H1 (cell line): ENCODE data around the gene ARPC2. TPM values are rescaled to one million over a fixed set of nuclear protein-coding genes. Genes with fewer than 3 reads are reported as not detected.

Experiments used
- CTCF ChIA-PET: fragments of 300-600 bp; sonication (Branson Sonifier 250); formaldehyde crosslinking; loops from one replicate; lab custom pipeline; 2021; ENCODE audit not compliant: partially characterized antibody; lab: Charles Lee
- POLR2A ChIA-PET: fragments of 300-600 bp; sonication (Branson Sonifier 250); formaldehyde crosslinking; loops from one replicate; lab custom pipeline; 2021; ENCODE audit warnings: inconsistent platforms; ENCODE audit not compliant: partially characterized antibody; lab: Charles Lee
- DNase-seq, 2 experiments: peaks; one replicate each; pipeline versions ENCODE4 v3.0.0 to v3.0.0-alpha.2; 2010 to 2022; ENCODE audit warnings: low spot score in 2 of 2, low read depth in 1 of 2, mixed read lengths in 1 of 2
- FAIRE-seq: peaks from 2 replicates; lab custom pipeline; 2011; peaks lifted over from hg19 to GRCh38; lab: Jason Lieb, UNC
- H2AFZ ChIP-seq: 2 replicates; pipeline ENCODE4 v1.8.1; 2012; ENCODE audit warnings: low read length, inconsistent platforms
- H2AK5ac ChIP-seq: 2 replicates; pipeline ENCODE4 v1.6.1; 2013; ENCODE audit warnings: low read depth, low read length
- H2BK120ac ChIP-seq: replicated peaks from 2 replicates; pipeline ENCODE3; 2013; ENCODE audit warnings: low read depth, low read length, inconsistent platforms
- H2BK12ac ChIP-seq: 2 replicates; pipeline ENCODE4 v1.6.1; 2013; ENCODE audit warnings: low read depth, low read length
- H2BK15ac ChIP-seq: 2 replicates; pipeline ENCODE4 v1.6.1; 2013; ENCODE audit warnings: low read length
- H2BK20ac ChIP-seq: 2 replicates; pipeline ENCODE4 v1.6.1; 2013; ENCODE audit warnings: low read length
- H2BK5ac ChIP-seq: 2 replicates; pipeline ENCODE4 v1.6.1; 2013; ENCODE audit warnings: low read depth, low read length
- H3K14ac ChIP-seq: 2 replicates; pipeline ENCODE4 v1.6.1; 2013; ENCODE audit warnings: inconsistent platforms; ENCODE audit not compliant: insufficient read length
- H3K18ac ChIP-seq: 2 replicates; pipeline ENCODE4 v1.6.1; 2013; ENCODE audit warnings: low read length; ENCODE audit errors: extremely low read depth
- H3K23ac ChIP-seq: 2 replicates; pipeline ENCODE4 v1.6.1; 2013; ENCODE audit warnings: inconsistent platforms; ENCODE audit not compliant: insufficient read length
- H3K23me2 ChIP-seq: 2 replicates; pipeline ENCODE4 v1.6.1; 2013; ENCODE audit warnings: low read depth, low read length
- H3K27ac ChIP-seq: 2 replicates; pipeline ENCODE4 v1.6.1; 2011; ENCODE audit warnings: low read depth, low read length, inconsistent platforms
- H3K27me3 ChIP-seq, 4 experiments: replicated peaks in 1 of 4; 1 replicate in 1 of 4; 2 replicates in 3 of 4; pipeline versions ENCODE4 v1.6.1 to v1.8.1; 2011 to 2013; ENCODE audit warnings: low read length in 3 of 4, mild to moderate bottlenecking in 3 of 4, inconsistent platforms in 2 of 4, mixed read lengths in 2 of 4, moderate library complexity in 1 of 4; ENCODE audit not compliant: control insufficient read depth in 3 of 4, insufficient read depth in 3 of 4; ENCODE audit errors: extremely low read depth in 1 of 4
- H3K36me3 ChIP-seq, 4 experiments: 2 replicates each; pipeline versions ENCODE4 v1.6.1 to v1.8.1; 2011 to 2013; ENCODE audit warnings: mild to moderate bottlenecking in 4 of 4, low read length in 3 of 4, moderate library complexity in 2 of 4, control low read depth in 1 of 4, inconsistent platforms in 1 of 4; ENCODE audit not compliant: insufficient read depth in 4 of 4, control insufficient read depth in 2 of 4
- H3K4ac ChIP-seq: replicated peaks from 2 replicates; pipeline ENCODE3; 2013; ENCODE audit warnings: low read length, low read depth, mixed read lengths, inconsistent platforms; ENCODE audit not compliant: insufficient read length
- H3K4me1 ChIP-seq, 4 experiments: replicated peaks in 1 of 4; 1 replicate in 1 of 4; 2 replicates in 3 of 4; pipeline versions ENCODE4 v1.6.1 to v1.8.1; 2011 to 2013; ENCODE audit warnings: low read length in 3 of 4, inconsistent platforms in 2 of 4, mixed read lengths in 1 of 4; ENCODE audit not compliant: insufficient read depth in 4 of 4, control insufficient read depth in 3 of 4
- H3K4me2 ChIP-seq, 2 experiments: 2 replicates each; pipeline versions ENCODE4 v1.6.1 to v1.8.1; 2011 to 2013; ENCODE audit warnings: low read depth in 2 of 2, low read length in 2 of 2, control low read depth in 1 of 2, inconsistent platforms in 1 of 2, mild to moderate bottlenecking in 1 of 2; ENCODE audit not compliant: insufficient read depth in 1 of 2
- H3K4me3 ChIP-seq, 4 experiments: fragments of 200-600, 300-600 bp in 1 of 4; sonication (generic), shearing (Covaris generic), sonication (Bioruptor Twin) in 1 of 4; 2 replicates each; pipeline versions ENCODE4 v1.5.1 to v1.8.1; 2011 to 2016; ENCODE audit warnings: low read length in 4 of 4, low read depth in 3 of 4, control low read depth in 2 of 4, inconsistent platforms in 2 of 4, mild to moderate bottlenecking in 2 of 4, mixed read lengths in 1 of 4, moderate library complexity in 1 of 4; ENCODE audit not compliant: insufficient read depth in 2 of 4; ENCODE audit errors: extremely low read depth in 1 of 4
- H3K56ac ChIP-seq: replicated peaks from 2 replicates; pipeline ENCODE3; 2013; ENCODE audit warnings: low read depth, mild to moderate bottlenecking, mixed read lengths, low read length, inconsistent platforms; ENCODE audit not compliant: insufficient read length
- H3K79me1 ChIP-seq: 2 replicates; pipeline ENCODE4 v1.6.1; 2013; ENCODE audit warnings: low read depth, low read length, control low read depth
- H3K79me2 ChIP-seq, 2 experiments: 2 replicates each; pipeline versions ENCODE4 v1.6.1 to v1.8.1; 2012 to 2013; ENCODE audit warnings: low read length in 2 of 2, mild to moderate bottlenecking in 2 of 2, inconsistent platforms in 1 of 2; ENCODE audit not compliant: insufficient read depth in 2 of 2, control insufficient read depth in 1 of 2
- H3K9ac ChIP-seq, 4 experiments: replicated peaks in 1 of 4; 1 replicate in 1 of 4; 2 replicates in 3 of 4; pipeline versions ENCODE4 v1.6.1 to v1.8.1; 2011 to 2013; ENCODE audit warnings: low read depth in 3 of 4, low read length in 3 of 4, control low read depth in 2 of 4, mild to moderate bottlenecking in 2 of 4, moderate library complexity in 2 of 4, inconsistent platforms in 1 of 4; ENCODE audit errors: extremely low read depth in 1 of 4
- H3K9me3 ChIP-seq, 2 experiments: 2 replicates each; pipeline versions ENCODE4 v1.6.1 to v1.8.1; 2012 to 2013; ENCODE audit warnings: mild to moderate bottlenecking in 2 of 2, moderate library complexity in 2 of 2, control low read depth in 1 of 2, inconsistent platforms in 1 of 2, low read depth in 1 of 2, low read length in 1 of 2, mixed read lengths in 1 of 2; ENCODE audit not compliant: insufficient read depth in 2 of 2
- H4K20me1 ChIP-seq, 2 experiments: replicated peaks in 1 of 2; 2 replicates each; pipeline versions ENCODE3 to v1.8.1; 2011 to 2013; ENCODE audit warnings: inconsistent platforms in 2 of 2, low read length in 2 of 2, mild to moderate bottlenecking in 1 of 2; ENCODE audit not compliant: insufficient read depth in 2 of 2, control insufficient read depth in 1 of 2
- H4K5ac ChIP-seq: 2 replicates; pipeline ENCODE4 v1.6.1; 2013; ENCODE audit warnings: low read length, low read depth, mixed read lengths, inconsistent platforms; ENCODE audit not compliant: insufficient read length
- H4K8ac ChIP-seq: 2 replicates; pipeline ENCODE4 v1.8.0; 2013; ENCODE audit warnings: mild to moderate bottlenecking, moderate library complexity, low read length, inconsistent platforms; ENCODE audit not compliant: insufficient read depth; ENCODE audit errors: extremely low read depth
- H4K91ac ChIP-seq: replicated peaks from 2 replicates; pipeline ENCODE3; 2013; ENCODE audit warnings: low read length, mixed read lengths, inconsistent platforms; ENCODE audit not compliant: insufficient read length
- TAF7 ChIP-seq: optimal IDR thresholded peaks from 2 replicates; pipeline ENCODE3; 2011; ENCODE audit warnings: low read depth, mild to moderate bottlenecking, inconsistent platforms, low read length, moderate library complexity, borderline replicate concordance
- TCF12 ChIP-seq: IDR thresholded peaks from 2 replicates; pipeline ENCODE4 v1.6.1; 2011; ENCODE audit warnings: low read depth, mild to moderate bottlenecking, low read length
- WGBS, 2 experiments: shearing (Covaris generic) in 1 of 2; methylation state at CpG; one replicate each; pipeline versions ENCODE4 v1.1.6 to v1.1.7; 2013 to 2015; ENCODE audit warnings: low lambda C conversion rate in 2 of 2, mixed read lengths in 2 of 2, inconsistent platforms in 1 of 2, low coverage in 1 of 2, missing lambda C conversion rate in 1 of 2; ENCODE audit not compliant: insufficient replicate concordance in 2 of 2, insufficient coverage in 1 of 2, insufficient read length in 1 of 2; ENCODE audit errors: extremely low coverage in 1 of 2, missing lambda C conversion rate in 1 of 2; 5-methylcytosine and 5-hydroxymethylcytosine counted together
- polyA plus RNA-seq, 7 experiments: library from polyadenylated mRNA; depleted of rRNA in 3 of 7; stranded (reverse) in 5 of 7; unstranded in 2 of 7; fragments of >200 nt in 5 of 7; fragments of 200-250 nt in 2 of 7; gene quantifications; 1 replicate in 5 of 7; 2 replicates in 1 of 7; 4 replicates in 1 of 7; pipeline versions ENCODE4 v1.2.1 to v1.2.3, GENCODE V29; 2011 to 2013; ENCODE audit warnings: missing spikeins in 2 of 7, mixed read lengths in 2 of 7
- total RNA-seq: library from RNA; stranded (reverse); fragmentation: NEBNext Ultra II Directional; extraction: Animal tissue kit (Norgen Biotek cat#: 25700); gene quantifications from 2 replicates; pipeline ENCODE4 v1.2.1, GENCODE V29; 2021
- TF ChIP-seq, protein P1 (sequence below), 3 experiments: IDR thresholded peaks; 1 replicate in 2 of 3; 2 replicates in 1 of 3; pipeline versions ENCODE4 v1.5.1 to v1.6.1; 2011; ENCODE audit warnings: low read length in 3 of 3, mild to moderate bottlenecking in 3 of 3, inconsistent platforms in 2 of 3, low read depth in 1 of 3, moderate library complexity in 1 of 3; ENCODE audit not compliant: insufficient read depth in 1 of 3; ENCODE audit errors: control extremely low read depth in 1 of 3

The ARPC2 gene
- total and polyA plus RNA-seq, 2 of the 8 experiments (the other 6 are each of a cell fraction or from before 2014, with no cell fraction given) = 174 to 195 TPM

DNA sequence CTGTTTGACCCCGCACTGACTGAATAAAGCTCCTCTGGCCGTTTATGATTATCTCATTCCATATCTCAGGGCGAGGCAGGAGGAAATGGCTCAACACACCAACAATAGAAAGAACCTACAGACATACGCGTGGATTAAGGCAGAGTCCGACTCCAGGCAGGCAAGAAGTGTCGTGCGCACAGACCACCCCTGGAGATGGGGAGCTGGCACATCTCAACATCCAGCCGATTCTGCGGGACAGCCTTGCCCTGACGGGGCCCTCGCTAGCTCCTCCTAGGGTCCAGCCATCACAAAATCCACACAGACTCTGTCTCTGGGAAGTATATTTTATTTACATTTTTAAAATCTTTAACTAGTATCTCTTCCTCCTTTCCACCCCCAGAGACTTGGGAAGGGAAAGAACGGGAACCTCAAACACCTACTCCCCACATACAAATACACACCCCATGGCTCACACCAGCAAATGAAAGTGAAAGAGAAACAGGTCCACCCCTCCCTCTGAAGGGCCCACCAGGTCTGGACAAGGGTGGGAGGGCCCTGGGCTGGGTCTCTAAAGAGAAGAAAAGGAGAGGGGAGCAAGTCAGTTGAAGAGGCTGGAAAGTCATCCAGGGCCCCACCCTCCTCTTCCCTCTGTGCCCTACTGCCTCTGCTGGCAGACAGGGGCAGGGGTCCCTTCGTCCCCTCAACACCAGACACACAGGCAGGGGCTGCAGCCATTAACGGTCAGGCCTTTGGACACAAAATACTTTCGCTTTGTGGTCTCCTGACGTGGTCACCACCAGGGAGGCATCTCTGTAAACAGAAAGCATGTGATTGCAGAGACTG, 47.0 kb downstream of the ARPC2 start:
- Histone ChIP-seq H3K4ac (no peak overlapping the region), H2BK5ac (no peak overlapping the region)
- TF ChIP-seq TCF12 (no peak), TAF7 (no peak)
- TF ChIP-seq, protein P1, sequence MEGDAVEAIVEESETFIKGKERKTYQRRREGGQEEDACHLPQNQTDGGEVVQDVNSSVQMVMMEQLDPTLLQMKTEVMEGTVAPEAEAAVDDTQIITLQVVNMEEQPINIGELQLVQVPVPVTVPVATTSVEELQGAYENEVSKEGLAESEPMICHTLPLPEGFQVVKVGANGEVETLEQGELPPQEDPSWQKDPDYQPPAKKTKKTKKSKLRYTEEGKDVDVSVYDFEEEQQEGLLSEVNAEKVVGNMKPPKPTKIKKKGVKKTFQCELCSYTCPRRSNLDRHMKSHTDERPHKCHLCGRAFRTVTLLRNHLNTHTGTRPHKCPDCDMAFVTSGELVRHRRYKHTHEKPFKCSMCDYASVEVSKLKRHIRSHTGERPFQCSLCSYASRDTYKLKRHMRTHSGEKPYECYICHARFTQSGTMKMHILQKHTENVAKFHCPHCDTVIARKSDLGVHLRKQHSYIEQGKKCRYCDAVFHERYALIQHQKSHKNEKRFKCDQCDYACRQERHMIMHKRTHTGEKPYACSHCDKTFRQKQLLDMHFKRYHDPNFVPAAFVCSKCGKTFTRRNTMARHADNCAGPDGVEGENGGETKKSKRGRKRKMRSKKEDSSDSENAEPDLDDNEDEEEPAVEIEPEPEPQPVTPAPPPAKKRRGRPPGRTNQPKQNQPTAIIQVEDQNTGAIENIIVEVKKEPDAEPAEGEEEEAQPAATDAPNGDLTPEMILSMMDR (IDR thresholded peaks at IDR 0.05; ENCODE audit: control extremely low read depth in 1 of 3, insufficient read depth in 1 of 3, low read depth in 1 of 3, low read length in 3 of 3) = peak in 2 of 3 experiments; percentile 15 to 20; a peak in 2 of 4 replicates
- TF ChIP-seq, all 59 proteins: peak for 1
- Histone ChIP-seq H4K5ac (no peak overlapping the region), H3K27me3 (no peaks in the 10 kb centered on the region), H3K79me2 (peaks cover 0 to 2% of the 10 kb centered on the region in 2 experiments; a peak in 2 of 4 replicates), H2AFZ (no peak overlapping the region), H3K23ac (no peak overlapping the region), H2BK12ac (no peak overlapping the region), H3K56ac (no peak overlapping the region), H4K20me1 (peaks cover 0 to 14% of the 10 kb centered on the region in 2 experiments), H3K79me1 (peaks cover under 1% of the 10 kb centered on the region; the same call in 1 of the 2 replicates), H4K8ac (no peak overlapping the region), H3K9me3 (no peaks in the 10 kb centered on the region), H3K27ac (no peak overlapping the region; the same call in 1 of the 2 replicates), H2BK15ac (no peak overlapping the region), H2AK5ac (no peak overlapping the region), H3K23me2 (peaks cover under 1% of the 10 kb centered on the region), H3K9ac (no peak overlapping the region), H3K36me3 (peaks cover 15 to 40% (median 20%) of the 10 kb centered on the region in 4 experiments; a peak in 7 of 8 replicates), H2BK20ac (no peak overlapping the region), H3K4me3 (no peak overlapping the region), H3K18ac (no peak overlapping the region), H3K14ac (no peak overlapping the region), H4K91ac (no peak overlapping the region), H2BK120ac (no peak overlapping the region), H3K4me1 (peaks cover 3 to 23% (median 16%) of the 10 kb centered on the region in 4 experiments), H3K4me2 (no peak overlapping the region)
- FAIRE-seq (no peak), DNase-seq (no peak)
- CTCF ChIA-PET = interaction anchor here (0.9 to 9.0 kb wide), 7 partner anchors 10 to 121 kb away, joined by 3 to 81 read pairs (median 4); partner anchors contain the start of genes AAMP and PNKD
- 88% methylated on average over 16 of the region's 17 CpGs; no CpG with 5 or more reads in 1 of the 2 experiments for WGBS, 2 experiments
- POLR2A ChIA-PET = interaction anchor here (0.7 to 1.1 kb wide), 3 partner anchors 8 to 60 kb away, joined by 3 to 5 read pairs (median 3); no protein-coding TSS in a partner anchor
